HG03095 (cell line): Measurements from ENCODE around the gene NEK7.
A peak's percentile ranks its signal among the peaks of the same experiment; 100 is the strongest.
"Not testable (repeated sequence)": the region's sequence is repeated elsewhere in the genome, so short reads cannot be mapped to it uniquely, and the experiment has no call there.

Experiments used
- ATAC-seq: cut with Tn5 transposase; IDR thresholded peaks from one replicate; pipeline ENCODE4 v1.9.1; 2021; ENCODE audit warnings: moderate library complexity; ENCODE audit not compliant: unreplicated experiment

The NEK7 gene

GRCh38 chr1:198167436-198167934, 10.7 kb downstream of the NEK7 start:
- peak; percentile 47 for ATAC-seq

- ATAC-seq = no peak
These were observed 11.4 kb downstream of the NEK7 start for GRCh38 chr1:198168227-198168626.

- ATAC-seq = no peak
These were observed 12.9 kb downstream of the NEK7 start for GRCh38 chr1:198169672-198170071.

GRCh38 chr1:198171667-198172540, 15.1 kb downstream of the NEK7 start:
- ATAC-seq = no peak

GRCh38 chr1:198173832-198174231, 17.0 kb downstream of the NEK7 start:
- ATAC-seq = no peak

- ATAC-seq = peak; percentile 46
These were observed 17.5 kb downstream of the NEK7 start for GRCh38 chr1:198174297-198174696.

GRCh38 chr1:198175423-198176170, 18.8 kb downstream of the NEK7 start:
- ATAC-seq = peak; percentile 73

GRCh38 chr1:198176179-198176578, 19.4 kb downstream of the NEK7 start:
- ATAC-seq = peak; percentile 3

- no peak for ATAC-seq
These were observed 20.7 kb downstream of the NEK7 start for GRCh38 chr1:198177546-198177945.

- ATAC-seq = no peak
These were observed 21.8 kb downstream of the NEK7 start for GRCh38 chr1:198178615-198179014.

- ATAC-seq = no peak
These were observed 22.8 kb downstream of the NEK7 start for GRCh38 chr1:198179556-198179981.

GRCh38 chr1:198183605-198184004, 26.8 kb downstream of the NEK7 start:
- no peak for ATAC-seq

GRCh38 chr1:198184516-198184915, 27.7 kb downstream of the NEK7 start:
- ATAC-seq = no peak

- no peak for ATAC-seq
These were observed 28.3 kb downstream of the NEK7 start for GRCh38 chr1:198185146-198185545.

- no peak for ATAC-seq
These were observed 29.0 kb downstream of the NEK7 start for GRCh38 chr1:198185759-198186158.

- ATAC-seq = no peak
These were observed 30.2 kb downstream of the NEK7 start for GRCh38 chr1:198186916-198187580.

GRCh38 chr1:198187973-198188588, 31.3 kb downstream of the NEK7 start:
- no peak for ATAC-seq

- no peak for ATAC-seq
These were observed 34.3 kb downstream of the NEK7 start for GRCh38 chr1:198191117-198191516.

GRCh38 chr1:198193871-198194270, 37.1 kb downstream of the NEK7 start:
- ATAC-seq = not testable (repeated sequence)

GRCh38 chr1:198196630-198197029, 39.8 kb downstream of the NEK7 start:
- no peak for ATAC-seq

- no peak for ATAC-seq
These were observed 40.5 kb downstream of the NEK7 start for GRCh38 chr1:198197285-198197684.
